Measurements from ENCODE around the gene AKAIN1. TPM values are rescaled to one million over a fixed set of nuclear protein-coding genes. Genes with fewer than 3 reads are reported as not detected.

The AKAIN1 gene
- total RNA-seq, 4 donors from 2014 or later: not detected

GRCh38 chr18:5095239-5095638 lies 101.8 kb downstream of the AKAIN1 start:
- TF ChIP-seq POLR2A (IDR thresholded peaks at IDR 0.05) (no peak), CTCF (IDR thresholded peaks at IDR 0.05) (no peak)
- intact Hi-C loops (cut with DNase I; ENCODE audit: low total_unique reads): no loop called here
- 88 to 90% methylated on average over 3 of the region's 3 CpGs for WGBS, 2 donors
- no peak for DNase-seq (ENCODE audit: low spot score in 2 of 2)
- H3K4me3 ChIP-seq (ENCODE audit: low read depth, poor library complexity, severe bottlenecking): no peak overlapping the region

- WGBS, 2 donors: 66 to 70% methylated on average over 2 of the region's 2 CpGs
- TF ChIP-seq CTCF (IDR thresholded peaks at IDR 0.05) (no peak), POLR2A (IDR thresholded peaks at IDR 0.05) (no peak)
- DNase-seq (ENCODE audit: low spot score in 2 of 2): no peak
- intact Hi-C loops (cut with DNase I; ENCODE audit: low total_unique reads): no loop called here
- H3K4me3 ChIP-seq (ENCODE audit: low read depth, poor library complexity, severe bottlenecking): no peak overlapping the region
Measured at GRCh38 chr18:5093902-5094301, 103.2 kb downstream of the AKAIN1 start.

Other genes with a start within 250 kb of the AKAIN1 start
- 10 to 100 TPM; 12.3 to 14.0 (median 13.4) TPM for gene ZBTB14, start 98.5 kb upstream of the AKAIN1 start, total RNA-seq